Measurements from ENCODE around the gene CCDC71L.

Gene CCDC71L

DNA sequence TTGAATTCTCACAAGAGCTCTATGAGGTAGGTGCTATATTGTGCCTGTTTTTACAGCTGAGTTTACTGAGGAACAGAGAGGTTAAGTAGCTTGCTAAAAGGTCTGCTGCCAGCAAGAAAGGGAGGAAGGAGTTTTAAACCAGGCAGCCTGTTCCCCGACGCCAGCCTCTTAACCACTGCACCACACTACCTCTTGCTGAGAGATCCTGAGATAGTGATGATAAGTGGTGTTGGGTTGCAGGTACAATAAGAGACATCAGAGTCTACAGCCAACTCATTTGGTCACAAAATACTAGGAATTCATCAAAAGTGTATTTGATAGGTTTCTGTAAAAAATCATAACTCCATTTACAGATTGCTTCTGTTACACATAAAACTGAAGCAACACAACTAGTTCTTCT, 8.0 kb downstream of the CCDC71L start:
- Histone ChIP-seq H3K27me3 (ENCODE audit: insufficient read depth, low read length) (no peaks in the 10 kb centered on the region), H3K36me3 (ENCODE audit: insufficient read depth, low read length) (no peaks in the 10 kb centered on the region), H3K4me3 (ENCODE audit: low read length) (no peak overlapping the region), H3K4me1 (ENCODE audit: insufficient read depth, low read length) (no peaks in the 10 kb centered on the region), H3K9me3 (ENCODE audit: low read length) (no peaks in the 10 kb centered on the region), H2AFZ (ENCODE audit: low read depth, low read length) (no peak overlapping the region)

DNA sequence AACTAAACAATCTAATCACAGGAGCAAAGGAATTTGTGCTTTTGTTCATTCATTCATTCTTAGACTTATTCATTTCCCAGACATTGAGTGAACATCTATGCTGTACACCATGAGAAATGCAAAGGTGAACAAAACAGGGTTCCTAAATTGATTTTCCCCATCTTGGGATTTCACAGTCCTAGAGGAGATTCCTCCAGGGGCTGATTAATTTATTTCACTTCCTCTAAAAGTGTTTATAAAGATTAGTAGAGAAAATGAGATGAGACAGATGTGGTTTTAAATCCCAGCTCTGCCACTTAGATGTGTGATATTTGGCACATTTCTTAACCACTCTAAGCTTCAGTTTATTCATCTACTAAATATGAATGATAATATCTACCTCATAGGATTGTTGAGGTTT, 8.9 kb downstream of the CCDC71L start:
- Histone ChIP-seq H3K27me3 (ENCODE audit: insufficient read depth, low read length) (no peaks in the 10 kb centered on the region), H2AFZ (ENCODE audit: low read depth, low read length) (no peak overlapping the region), H3K9me3 (ENCODE audit: low read length) (no peaks in the 10 kb centered on the region), H3K4me1 (ENCODE audit: insufficient read depth, low read length) (no peaks in the 10 kb centered on the region), H3K36me3 (ENCODE audit: insufficient read depth, low read length) (no peaks in the 10 kb centered on the region), H3K4me3 (ENCODE audit: low read length) (no peak overlapping the region)

DNA sequence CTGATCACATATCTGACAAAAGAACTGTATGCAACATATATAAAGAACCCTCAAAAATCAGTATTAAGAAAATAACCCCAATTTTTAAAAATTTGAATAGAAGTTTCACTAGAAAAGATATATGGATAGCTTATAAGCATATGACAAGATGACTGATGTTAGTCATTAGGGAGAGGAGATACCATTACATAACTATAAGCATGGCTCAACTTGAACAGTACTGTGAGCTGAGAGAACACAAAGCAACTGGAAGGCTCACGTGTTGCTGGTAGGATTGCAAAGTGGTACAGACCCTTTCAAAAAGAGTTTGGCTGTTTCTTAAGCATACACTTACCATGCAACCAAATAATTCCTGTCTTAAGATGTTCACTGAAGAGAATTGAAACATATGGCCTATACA, 14.7 kb downstream of the CCDC71L start:
- Histone ChIP-seq H3K4me1 (ENCODE audit: insufficient read depth, low read length) (no peaks in the 10 kb centered on the region), H3K9me3 (ENCODE audit: low read length) (no peaks in the 10 kb centered on the region), H3K36me3 (ENCODE audit: insufficient read depth, low read length) (no peaks in the 10 kb centered on the region), H2AFZ (ENCODE audit: low read depth, low read length) (no peak overlapping the region), H3K4me3 (ENCODE audit: low read length) (no peak overlapping the region), H3K27me3 (ENCODE audit: insufficient read depth, low read length) (no peaks in the 10 kb centered on the region)

DNA sequence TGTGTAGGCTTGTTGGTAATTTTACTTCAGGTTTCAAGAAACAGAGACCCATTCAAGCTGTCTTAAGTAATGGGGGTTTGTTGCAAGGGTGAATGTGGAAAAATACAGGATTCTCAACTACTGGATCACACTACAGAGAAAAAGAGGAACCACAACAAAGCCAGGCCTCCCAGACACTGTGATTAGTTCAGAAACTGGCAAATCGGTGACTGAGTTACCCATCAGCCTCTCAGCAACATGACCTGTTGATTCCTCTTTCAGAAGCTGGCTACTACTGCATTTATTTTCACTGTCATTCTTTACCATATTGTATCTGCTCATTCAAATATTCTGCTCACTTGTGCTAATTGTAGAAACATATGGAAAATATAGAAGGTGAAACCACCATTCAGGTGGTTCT, 16.0 kb downstream of the CCDC71L start:
- Histone ChIP-seq H3K36me3 (ENCODE audit: insufficient read depth, low read length) (no peaks in the 10 kb centered on the region), H2AFZ (ENCODE audit: low read depth, low read length) (no peak overlapping the region), H3K4me1 (ENCODE audit: insufficient read depth, low read length) (no peaks in the 10 kb centered on the region), H3K9me3 (ENCODE audit: low read length) (no peaks in the 10 kb centered on the region), H3K4me3 (ENCODE audit: low read length) (no peak overlapping the region), H3K27me3 (ENCODE audit: insufficient read depth, low read length) (no peaks in the 10 kb centered on the region)

DNA sequence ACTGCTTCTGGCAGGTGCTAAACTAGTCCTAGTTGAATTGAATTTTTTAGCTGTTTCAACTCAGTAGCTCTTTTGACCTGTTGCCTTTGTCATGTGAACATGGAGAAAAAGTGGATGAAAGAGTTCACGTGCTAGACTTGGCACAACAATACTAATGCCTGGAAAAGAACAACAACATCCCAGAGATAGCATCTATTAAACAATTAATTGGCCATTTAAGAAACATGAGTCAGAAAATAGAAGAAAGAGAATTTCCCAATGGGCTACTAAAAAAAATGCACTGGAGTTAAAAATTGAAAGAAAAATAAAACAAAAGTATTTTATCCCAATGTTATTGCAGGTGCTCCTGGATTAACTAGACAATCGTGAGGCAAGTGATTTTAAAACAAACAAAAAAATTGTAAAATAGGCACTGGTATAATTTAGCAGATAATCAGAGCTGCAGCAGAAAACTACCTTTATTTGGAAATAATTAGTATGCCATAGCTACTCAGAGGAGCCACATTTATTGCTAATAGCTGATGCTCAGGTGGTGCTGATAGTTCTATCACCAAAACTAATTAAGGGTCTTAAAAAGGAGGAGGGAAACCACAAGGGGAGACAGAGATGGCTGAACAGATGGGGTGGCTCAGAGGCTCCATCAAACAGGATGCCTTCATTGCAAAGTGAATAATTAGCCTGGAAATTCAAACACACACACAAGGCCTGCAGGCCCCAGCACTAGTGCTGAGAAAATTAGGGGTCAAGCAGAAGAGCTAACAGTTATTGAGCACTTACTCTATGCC, 17.6 kb downstream of the CCDC71L start:
- Histone ChIP-seq H3K4me1 (ENCODE audit: insufficient read depth, low read length) (no peaks in the 10 kb centered on the region), H3K4me3 (ENCODE audit: low read length) (no peak overlapping the region), H2AFZ (ENCODE audit: low read depth, low read length) (no peak overlapping the region), H3K9me3 (ENCODE audit: low read length) (no peaks in the 10 kb centered on the region), H3K27me3 (ENCODE audit: insufficient read depth, low read length) (no peaks in the 10 kb centered on the region), H3K36me3 (ENCODE audit: insufficient read depth, low read length) (no peaks in the 10 kb centered on the region)

DNA sequence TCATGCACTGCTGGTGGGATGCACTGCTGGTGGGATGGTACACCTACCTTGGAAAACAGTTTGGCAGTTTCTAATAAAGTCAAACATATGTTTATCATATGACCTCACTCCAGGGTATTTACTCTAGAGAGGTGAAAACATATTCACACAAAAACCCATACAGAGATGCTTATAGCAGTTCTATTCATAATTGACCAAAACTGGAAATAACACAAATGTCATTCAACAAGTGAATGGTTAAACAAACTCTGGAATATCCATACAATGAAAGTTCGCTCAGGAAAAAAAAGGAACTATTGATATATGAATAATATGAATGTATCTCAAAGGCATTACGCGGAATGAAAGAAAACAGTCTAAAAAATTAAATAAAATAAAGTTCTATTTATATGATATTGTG, 19.5 kb downstream of the CCDC71L start:
- H3K27me3 ChIP-seq (ENCODE audit: insufficient read depth, low read length), result no peaks in the 10 kb centered on the region

DNA sequence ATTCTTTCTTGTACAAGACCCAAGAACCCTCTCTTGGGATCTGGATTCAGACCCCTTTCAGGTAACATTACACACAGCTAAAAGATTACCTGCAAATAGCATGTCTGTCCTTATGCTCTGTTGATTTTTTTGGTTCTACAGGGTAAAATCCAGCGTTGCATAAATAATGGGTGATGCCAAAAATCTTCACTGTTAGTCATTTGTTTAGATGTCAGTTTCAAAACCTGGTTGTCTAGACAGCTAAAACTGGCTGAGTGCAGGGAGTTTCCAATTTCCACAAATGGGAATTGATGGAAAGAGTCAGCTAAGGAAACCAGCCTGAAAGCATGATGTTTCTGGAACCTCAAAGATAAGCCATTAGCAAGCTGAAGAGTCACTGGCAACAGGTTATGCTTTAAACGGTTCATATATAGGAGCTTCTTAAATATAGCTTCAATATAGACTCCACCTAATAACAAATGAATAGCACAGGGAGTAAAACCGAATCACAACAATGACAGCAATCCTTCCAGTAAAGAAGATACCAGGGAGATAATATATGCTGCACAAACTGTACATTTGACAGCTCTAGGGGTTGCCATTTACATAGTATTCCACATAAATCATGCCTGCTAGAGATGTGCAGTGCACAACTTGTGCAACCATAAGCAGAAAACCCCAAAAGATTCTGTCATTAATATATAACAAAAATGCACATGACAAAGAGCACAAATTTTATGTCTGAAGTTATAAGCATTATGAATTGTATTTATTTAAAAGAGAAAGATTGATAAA, 20.4 kb downstream of the CCDC71L start:
- Histone ChIP-seq H2AFZ (ENCODE audit: low read depth, low read length) (no peak overlapping the region), H3K27me3 (ENCODE audit: insufficient read depth, low read length) (no peaks in the 10 kb centered on the region), H3K4me3 (ENCODE audit: low read length) (no peak overlapping the region), H3K4me1 (ENCODE audit: insufficient read depth, low read length) (no peaks in the 10 kb centered on the region), H3K36me3 (ENCODE audit: insufficient read depth, low read length) (no peaks in the 10 kb centered on the region), H3K9me3 (ENCODE audit: low read length) (no peaks in the 10 kb centered on the region)

More for the DNA sequence above, 19.5 kb downstream of the CCDC71L start:
- no peak overlapping the region for H2AFZ ChIP-seq (ENCODE audit: low read depth, low read length)
- H3K9me3 ChIP-seq (ENCODE audit: low read length), result no peaks in the 10 kb centered on the region
- no peaks in the 10 kb centered on the region for H3K4me1 ChIP-seq (ENCODE audit: insufficient read depth, low read length)
- no peak overlapping the region for H3K4me3 ChIP-seq (ENCODE audit: low read length)
- H3K36me3 ChIP-seq (ENCODE audit: insufficient read depth, low read length), result no peaks in the 10 kb centered on the region

DNA sequence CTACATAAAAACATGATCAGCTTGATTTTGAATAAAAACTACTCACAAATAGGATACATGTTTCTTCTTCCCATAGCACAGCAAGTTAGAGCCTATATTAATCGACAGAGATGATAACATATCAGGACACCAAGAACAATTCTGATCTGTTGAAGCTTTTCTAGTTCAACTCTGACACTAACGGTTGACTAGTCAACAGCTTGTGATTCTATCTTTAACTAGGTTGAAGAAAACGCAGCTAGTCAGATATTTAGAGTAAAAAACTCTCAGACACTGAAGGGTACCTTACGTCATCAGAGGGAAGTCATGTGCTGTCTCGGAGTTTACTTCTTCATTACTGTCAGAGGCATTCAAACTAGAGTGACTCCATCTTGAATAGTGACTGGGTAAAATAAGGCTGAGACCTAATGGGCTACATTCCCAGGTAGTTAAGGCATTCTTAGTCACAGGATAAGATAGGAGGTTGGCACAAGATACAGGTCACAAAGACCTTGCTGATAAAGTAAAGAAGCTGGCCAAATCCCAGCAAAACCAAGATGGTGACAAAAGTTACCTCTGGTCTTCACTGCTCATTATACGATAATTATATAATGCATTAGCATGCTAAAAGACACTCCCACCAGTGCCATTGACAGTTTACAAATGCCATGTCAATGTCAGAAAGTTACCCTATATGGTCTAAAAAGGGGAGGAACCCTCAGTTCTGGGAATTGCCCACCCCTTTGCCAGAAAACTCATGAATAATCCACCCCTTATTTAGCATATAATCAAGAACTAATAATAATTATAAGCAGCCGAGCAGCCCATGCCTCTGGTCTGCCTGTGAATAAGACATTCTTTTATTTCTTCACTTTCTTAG, 21.3 kb downstream of the CCDC71L start:
- Histone ChIP-seq H3K4me1 (ENCODE audit: insufficient read depth, low read length) (no peaks in the 10 kb centered on the region), H2AFZ (ENCODE audit: low read depth, low read length) (no peak overlapping the region), H3K27me3 (ENCODE audit: insufficient read depth, low read length) (no peaks in the 10 kb centered on the region), H3K9me3 (ENCODE audit: low read length) (no peaks in the 10 kb centered on the region), H3K4me3 (ENCODE audit: low read length) (no peak overlapping the region), H3K36me3 (ENCODE audit: insufficient read depth, low read length) (no peaks in the 10 kb centered on the region)

DNA sequence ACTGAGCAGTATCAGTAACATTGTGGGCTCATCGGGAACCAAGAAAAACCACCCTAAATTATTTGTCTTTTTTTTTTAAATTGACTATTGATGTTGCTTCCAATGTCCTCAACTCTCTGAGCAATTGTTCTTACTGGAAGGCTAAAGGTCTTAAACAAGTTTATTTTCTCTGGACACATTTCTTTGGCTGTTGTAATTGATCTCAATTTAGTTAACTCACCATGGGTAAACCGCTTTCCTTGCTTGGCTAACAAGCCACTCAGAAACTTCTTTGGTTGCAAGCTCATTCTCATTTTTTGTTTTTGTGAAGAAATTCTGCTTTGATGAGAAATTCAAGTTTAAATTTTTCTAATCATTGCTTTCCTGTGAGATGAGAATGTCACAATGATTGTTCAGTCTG, 25.5 kb downstream of the CCDC71L start:
- Histone ChIP-seq H2AFZ (ENCODE audit: low read depth, low read length) (no peak overlapping the region), H3K36me3 (ENCODE audit: insufficient read depth, low read length) (no peaks in the 10 kb centered on the region), H3K9me3 (ENCODE audit: low read length) (no peaks in the 10 kb centered on the region)

DNA sequence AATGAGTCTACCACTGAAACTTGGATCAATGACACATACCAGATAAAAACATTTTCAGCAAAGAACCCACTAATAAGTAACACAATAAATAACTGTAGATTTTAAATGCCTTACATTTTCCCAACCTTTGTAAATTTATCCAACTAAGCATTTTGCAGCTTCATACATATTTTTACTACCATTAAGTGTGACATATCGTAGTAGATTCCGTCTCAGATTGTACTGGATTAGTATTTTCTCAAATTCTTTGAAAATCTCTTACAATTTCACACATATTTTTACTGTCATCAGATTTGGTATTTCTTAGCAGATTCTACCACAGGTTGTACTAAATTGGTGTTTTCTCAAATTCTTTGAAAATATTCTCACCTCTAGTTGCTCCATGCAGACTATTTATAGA, 26.0 kb downstream of the CCDC71L start:
- Histone ChIP-seq H2AFZ (ENCODE audit: low read depth, low read length) (no peak overlapping the region), H3K4me1 (ENCODE audit: insufficient read depth, low read length) (no peaks in the 10 kb centered on the region), H3K9me3 (ENCODE audit: low read length) (no peaks in the 10 kb centered on the region), H3K36me3 (ENCODE audit: insufficient read depth, low read length) (no peaks in the 10 kb centered on the region), H3K4me3 (ENCODE audit: low read length) (no peak overlapping the region), H3K27me3 (ENCODE audit: insufficient read depth, low read length) (peaks cover 14% of the 10 kb centered on the region)

More for the DNA sequence above, 25.5 kb downstream of the CCDC71L start:
- H3K4me1 ChIP-seq (ENCODE audit: insufficient read depth, low read length), result no peaks in the 10 kb centered on the region
- H3K4me3 ChIP-seq (ENCODE audit: low read length), result no peak overlapping the region
- H3K27me3 ChIP-seq (ENCODE audit: insufficient read depth, low read length), result peaks cover 10% of the 10 kb centered on the region

DNA sequence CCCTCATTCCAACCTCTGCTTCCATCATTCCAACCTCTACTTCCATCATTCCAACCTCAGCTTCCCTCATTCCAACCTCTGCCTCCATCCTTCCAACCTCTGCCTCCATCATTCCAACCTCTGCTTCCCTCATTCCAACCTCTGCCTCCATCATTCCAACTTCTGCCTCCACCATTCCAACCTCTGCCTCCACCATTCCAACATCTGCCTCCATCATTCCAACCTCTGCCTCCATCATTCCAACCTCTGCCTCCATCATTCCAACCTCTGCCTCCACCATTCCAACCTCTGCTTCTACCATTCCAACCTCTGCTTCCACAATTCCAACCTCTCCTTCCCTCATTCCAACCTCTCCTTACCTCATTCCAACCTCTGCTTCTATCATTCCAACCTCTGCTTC, 30.3 kb downstream of the CCDC71L start:
- H2AFZ ChIP-seq (ENCODE audit: low read depth, low read length), result no peak overlapping the region

DNA sequence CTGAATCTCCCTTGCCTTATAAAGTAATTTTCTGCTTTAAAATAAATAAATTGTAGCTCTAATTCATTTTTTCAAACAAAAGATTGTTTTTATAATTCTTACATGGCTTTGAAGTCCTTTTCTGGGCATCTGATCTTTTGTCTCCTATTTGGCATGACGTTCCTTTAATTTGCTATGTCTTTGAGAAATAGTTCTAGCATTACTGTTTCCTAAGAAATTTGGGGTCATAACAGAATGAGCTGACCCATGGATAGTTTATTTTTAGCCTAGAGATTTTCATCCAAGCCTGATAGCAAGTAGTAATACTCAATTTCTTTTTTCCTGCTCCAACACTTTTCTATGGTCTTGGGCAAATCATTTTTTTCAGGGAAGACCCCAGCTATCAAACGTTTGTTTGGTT, 31.4 kb downstream of the CCDC71L start:
- H2AFZ ChIP-seq (ENCODE audit: low read depth, low read length), result no peak overlapping the region
- no peaks in the 10 kb centered on the region for H3K9me3 ChIP-seq (ENCODE audit: low read length)
- H3K4me3 ChIP-seq (ENCODE audit: low read length), result no peak overlapping the region
- H3K27me3 ChIP-seq (ENCODE audit: insufficient read depth, low read length), result peaks cover 14% of the 10 kb centered on the region
- H3K4me1 ChIP-seq (ENCODE audit: insufficient read depth, low read length), result no peaks in the 10 kb centered on the region
- no peaks in the 10 kb centered on the region for H3K36me3 ChIP-seq (ENCODE audit: insufficient read depth, low read length)

More for the DNA sequence above, 30.3 kb downstream of the CCDC71L start:
- Histone ChIP-seq H3K4me3 (ENCODE audit: low read length) (no peak overlapping the region), H3K27me3 (ENCODE audit: insufficient read depth, low read length) (peaks cover 14% of the 10 kb centered on the region), H3K4me1 (ENCODE audit: insufficient read depth, low read length) (no peaks in the 10 kb centered on the region), H3K36me3 (ENCODE audit: insufficient read depth, low read length) (no peaks in the 10 kb centered on the region), H3K9me3 (ENCODE audit: low read length) (no peaks in the 10 kb centered on the region)
